Inferior parietal cortex (tissue), 1 donor: Measurements from ENCODE around the gene CAMK1G.
A peak's percentile ranks its signal among the peaks of the same experiment; 100 is the strongest.

Source experiments
- DNase-seq: peaks from one replicate; pipeline ENCODE4 v3.0.0-alpha.2; 2016; ENCODE audit errors: extremely low spot score

CAMK1G gene

DNA sequence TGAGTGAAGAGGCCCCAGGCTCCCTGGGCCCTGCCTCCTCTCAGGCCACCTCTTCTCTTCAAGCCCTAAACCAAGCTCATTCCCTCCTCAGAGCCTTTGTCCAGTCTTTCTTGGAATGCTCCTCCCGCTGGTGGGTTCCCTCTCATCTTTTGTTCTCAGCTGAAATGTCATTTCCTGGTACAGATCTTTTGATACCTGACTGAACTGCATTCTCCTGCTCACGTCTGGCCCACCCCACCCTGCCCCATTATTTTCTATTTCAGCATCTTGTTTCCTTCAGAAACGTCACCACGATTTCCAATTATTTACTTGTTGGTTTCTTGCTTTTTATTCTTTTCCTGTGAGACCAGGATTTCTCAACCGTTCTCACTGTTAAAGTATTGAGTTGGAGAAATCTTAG is 52.3 kb downstream of the CAMK1G start:
- no peak for DNase-seq

- DNase-seq, result peak; percentile 73
Observed at GRCh38 chr1:209641832-209642172, 58.3 kb downstream of the CAMK1G start.

DNA sequence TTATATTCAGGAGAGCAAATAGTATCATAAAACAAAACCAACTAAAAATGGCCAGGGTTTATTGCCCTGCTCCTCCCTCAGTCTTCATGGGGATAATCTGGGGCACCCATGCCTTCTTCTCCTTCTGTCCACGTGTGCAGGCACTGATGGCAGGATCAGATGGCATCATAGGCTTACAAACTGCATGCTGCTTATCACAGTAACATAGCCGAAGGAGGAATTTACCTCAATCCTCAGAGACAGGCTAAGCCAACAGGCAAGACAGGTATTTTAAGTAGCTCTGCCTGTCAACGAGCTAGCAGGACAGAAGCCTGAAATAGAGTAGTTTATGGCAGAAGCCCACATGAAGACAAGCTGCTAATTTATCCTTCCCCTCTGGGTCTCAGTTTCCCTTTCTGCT is 59.3 kb downstream of the CAMK1G start:
- no peak for DNase-seq

GRCh38 chr1:209643285-209644020 is 59.9 kb downstream of the CAMK1G start:
- peak; percentile 80 for DNase-seq

GRCh38 chr1:209645574-209646452 is 62.3 kb downstream of the CAMK1G start:
- no peak for DNase-seq

- DNase-seq, result no peak
Observed at GRCh38 chr1:209646558-209646957, 63.0 kb downstream of the CAMK1G start.

GRCh38 chr1:209647156-209647555 is 63.6 kb downstream of the CAMK1G start:
- DNase-seq, result no peak

- DNase-seq, result no peak
Observed at GRCh38 chr1:209648346-209648745, 64.8 kb downstream of the CAMK1G start.

GRCh38 chr1:209648931-209649776 is 65.6 kb downstream of the CAMK1G start:
- DNase-seq, result no peak

DNA sequence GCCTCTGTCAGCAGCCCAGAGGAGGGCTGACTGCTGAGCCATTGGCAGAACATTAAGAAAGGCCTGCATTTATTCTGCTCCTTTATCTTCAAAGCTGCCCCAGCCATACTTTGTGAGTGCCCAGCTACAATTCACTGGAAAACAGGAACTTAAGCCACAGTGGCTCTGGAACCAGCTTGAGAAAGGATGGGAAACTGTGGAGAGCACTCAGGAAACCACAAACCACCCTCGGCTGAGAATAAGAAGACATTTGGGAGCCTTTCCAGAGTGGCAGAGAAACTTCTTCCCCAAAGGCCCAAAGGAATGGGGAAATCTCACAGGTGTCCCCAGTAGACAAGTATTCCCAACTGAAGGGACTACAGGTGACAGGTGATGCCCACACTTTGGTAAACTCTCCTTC is 66.9 kb downstream of the CAMK1G start:
- DNase-seq, result no peak

GRCh38 chr1:209651138-209651587 is 67.6 kb downstream of the CAMK1G start:
- DNase-seq, result no peak

- DNase-seq, result no peak
Observed at GRCh38 chr1:209652121-209652735, 68.7 kb downstream of the CAMK1G start, which contains the start of gene LAMB3. Gene LAMB3 (minus strand): TSS chr1:209652425. CDS start chr1:209650944, 1,481 bp downstream.

GRCh38 chr1:209652873-209653401 is 69.4 kb downstream of the CAMK1G start:
- DNase-seq, result peak; percentile 90

DNA sequence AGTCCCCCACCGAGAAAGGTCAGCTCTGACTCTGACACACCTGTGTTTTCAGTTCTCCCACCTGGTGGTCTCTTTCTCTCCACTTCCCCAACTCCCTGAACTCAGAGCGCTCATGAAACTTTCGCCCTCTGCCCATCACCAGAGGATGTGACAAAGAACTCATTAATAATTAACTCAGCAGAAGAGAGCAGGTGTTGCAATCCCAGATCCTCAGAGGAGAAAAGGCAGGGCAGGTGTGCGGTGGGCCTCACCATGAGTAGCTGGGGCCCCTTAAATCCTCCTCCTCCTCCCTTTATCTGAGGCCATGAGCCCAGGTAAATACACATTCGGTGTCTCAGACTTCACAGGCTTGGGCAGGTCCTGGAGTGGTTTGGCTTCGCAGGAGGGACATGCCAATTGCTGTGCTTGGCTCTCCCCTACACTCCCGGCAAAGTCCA is 70.4 kb downstream of the CAMK1G start:
- no peak for DNase-seq

- DNase-seq, result no peak
Observed at GRCh38 chr1:209655411-209656231, 72.1 kb downstream of the CAMK1G start.

- no peak for DNase-seq
Observed at GRCh38 chr1:209657140-209657879, 73.8 kb downstream of the CAMK1G start.

GRCh38 chr1:209657918-209658317 is 74.4 kb downstream of the CAMK1G start:
- no peak for DNase-seq

DNA sequence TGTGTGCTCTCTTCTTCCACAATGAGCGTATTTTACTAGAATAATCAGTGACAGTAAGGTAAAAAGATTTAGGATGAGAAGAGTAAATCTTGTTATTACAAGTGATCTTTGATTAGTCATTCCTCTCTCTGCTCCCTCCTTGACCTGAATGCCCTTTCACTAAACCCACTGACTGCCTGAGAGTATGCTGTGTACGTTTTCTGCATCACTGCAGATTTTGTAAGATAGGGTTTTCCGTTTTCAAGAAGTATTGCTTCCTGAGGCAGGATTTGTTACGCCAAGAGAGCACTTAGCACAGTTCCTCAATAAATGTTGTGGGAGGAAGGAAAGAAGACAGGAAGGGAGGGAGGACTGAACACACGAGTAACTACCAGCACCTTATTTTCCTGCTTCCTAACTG is 76.4 kb downstream of the CAMK1G start:
- no peak for DNase-seq

DNA sequence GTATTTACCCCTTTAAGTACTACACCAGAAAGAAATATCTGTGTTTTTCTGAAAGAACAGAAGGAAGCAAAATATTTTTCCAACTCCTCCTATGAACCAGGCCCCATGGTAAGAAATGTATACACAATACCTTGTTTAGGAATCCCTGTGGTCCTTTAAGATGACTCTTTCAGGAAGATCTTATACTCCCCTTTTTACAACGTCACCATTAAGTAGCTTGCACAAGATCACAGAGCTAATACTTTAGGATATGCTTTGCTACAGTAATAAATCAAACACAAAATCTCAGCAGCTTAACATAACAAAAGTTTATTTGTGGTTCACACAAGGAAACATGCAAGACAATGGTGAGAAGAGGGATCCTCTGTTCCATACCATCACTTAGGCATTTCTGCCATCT is 77.6 kb downstream of the CAMK1G start:
- DNase-seq, result no peak

DNA sequence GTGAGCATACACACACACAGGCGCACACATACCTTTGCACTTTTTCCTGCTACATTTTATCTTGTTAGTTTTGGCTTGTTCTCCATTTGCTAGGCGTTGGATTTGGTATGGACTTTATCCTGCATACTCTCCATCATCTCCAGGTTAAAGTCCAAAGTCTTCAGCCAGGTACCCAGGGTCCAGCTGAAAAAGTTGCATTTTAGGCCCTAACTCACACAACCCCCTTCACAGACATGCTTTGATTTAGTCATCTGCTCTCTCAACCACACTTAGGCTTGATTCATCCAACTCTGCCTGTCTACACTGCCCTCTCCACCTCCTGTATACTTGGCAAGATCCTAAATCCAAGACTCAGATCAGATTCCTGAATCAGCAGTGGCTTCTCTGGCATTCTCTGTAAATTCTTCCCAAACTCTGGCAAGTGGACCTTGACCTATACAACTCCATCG is 79.4 kb downstream of the CAMK1G start:
- DNase-seq, result no peak
